GM12872 (cell line): ENCODE measurements around the gene IGSF23.

ENCODE experiments used
- TF ChIP-seq, protein P1 (sequence below): IDR thresholded peaks from 3 replicates; pipeline ENCODE4 v1.5.1; 2011; ENCODE audit warnings: low read depth, mild to moderate bottlenecking, low read length, moderate library complexity; ENCODE audit not compliant: insufficient read depth

Gene IGSF23

DNA sequence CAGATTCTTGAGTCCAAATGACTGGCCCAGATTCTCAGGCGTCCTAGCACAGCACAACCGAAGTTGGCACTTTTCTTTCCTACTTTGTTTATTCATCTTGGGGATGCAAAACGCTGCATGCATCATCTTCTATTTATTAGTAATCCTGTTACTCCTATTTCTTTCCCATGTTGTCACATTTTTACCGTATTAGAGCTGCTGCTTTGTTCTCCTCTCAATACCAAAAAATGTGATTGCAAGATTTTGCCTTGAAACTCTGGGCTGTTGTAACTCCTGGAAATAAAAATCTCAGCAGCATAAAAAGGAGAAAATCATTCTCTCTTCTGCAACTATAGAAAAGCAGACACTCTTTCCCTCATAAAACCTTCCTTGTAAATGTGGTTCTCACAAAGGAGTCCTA, 12.9 kb upstream of the IGSF23 start:
- TF ChIP-seq, protein P1, sequence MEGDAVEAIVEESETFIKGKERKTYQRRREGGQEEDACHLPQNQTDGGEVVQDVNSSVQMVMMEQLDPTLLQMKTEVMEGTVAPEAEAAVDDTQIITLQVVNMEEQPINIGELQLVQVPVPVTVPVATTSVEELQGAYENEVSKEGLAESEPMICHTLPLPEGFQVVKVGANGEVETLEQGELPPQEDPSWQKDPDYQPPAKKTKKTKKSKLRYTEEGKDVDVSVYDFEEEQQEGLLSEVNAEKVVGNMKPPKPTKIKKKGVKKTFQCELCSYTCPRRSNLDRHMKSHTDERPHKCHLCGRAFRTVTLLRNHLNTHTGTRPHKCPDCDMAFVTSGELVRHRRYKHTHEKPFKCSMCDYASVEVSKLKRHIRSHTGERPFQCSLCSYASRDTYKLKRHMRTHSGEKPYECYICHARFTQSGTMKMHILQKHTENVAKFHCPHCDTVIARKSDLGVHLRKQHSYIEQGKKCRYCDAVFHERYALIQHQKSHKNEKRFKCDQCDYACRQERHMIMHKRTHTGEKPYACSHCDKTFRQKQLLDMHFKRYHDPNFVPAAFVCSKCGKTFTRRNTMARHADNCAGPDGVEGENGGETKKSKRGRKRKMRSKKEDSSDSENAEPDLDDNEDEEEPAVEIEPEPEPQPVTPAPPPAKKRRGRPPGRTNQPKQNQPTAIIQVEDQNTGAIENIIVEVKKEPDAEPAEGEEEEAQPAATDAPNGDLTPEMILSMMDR, result no peak

DNA sequence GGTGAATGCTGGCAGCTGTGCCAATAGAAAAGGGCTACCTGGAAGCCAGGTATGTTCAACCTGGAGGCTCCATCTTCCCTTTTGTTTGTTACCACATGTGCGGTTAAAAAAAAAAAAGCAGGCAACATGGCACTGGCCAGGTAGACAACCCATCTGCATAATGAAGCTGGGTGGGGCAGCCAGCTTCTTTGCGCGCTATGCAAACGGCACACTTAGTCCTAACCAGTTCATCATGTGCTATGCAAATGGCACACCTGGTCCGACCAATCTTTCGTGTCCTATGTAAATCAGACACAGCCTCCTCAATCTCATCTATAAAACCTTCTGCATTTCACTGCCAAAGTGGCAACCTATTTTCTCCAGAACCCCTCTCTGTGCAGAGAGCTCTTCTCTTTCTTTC, 11.3 kb upstream of the IGSF23 start:
- TF ChIP-seq, protein P1, result no peak

DNA sequence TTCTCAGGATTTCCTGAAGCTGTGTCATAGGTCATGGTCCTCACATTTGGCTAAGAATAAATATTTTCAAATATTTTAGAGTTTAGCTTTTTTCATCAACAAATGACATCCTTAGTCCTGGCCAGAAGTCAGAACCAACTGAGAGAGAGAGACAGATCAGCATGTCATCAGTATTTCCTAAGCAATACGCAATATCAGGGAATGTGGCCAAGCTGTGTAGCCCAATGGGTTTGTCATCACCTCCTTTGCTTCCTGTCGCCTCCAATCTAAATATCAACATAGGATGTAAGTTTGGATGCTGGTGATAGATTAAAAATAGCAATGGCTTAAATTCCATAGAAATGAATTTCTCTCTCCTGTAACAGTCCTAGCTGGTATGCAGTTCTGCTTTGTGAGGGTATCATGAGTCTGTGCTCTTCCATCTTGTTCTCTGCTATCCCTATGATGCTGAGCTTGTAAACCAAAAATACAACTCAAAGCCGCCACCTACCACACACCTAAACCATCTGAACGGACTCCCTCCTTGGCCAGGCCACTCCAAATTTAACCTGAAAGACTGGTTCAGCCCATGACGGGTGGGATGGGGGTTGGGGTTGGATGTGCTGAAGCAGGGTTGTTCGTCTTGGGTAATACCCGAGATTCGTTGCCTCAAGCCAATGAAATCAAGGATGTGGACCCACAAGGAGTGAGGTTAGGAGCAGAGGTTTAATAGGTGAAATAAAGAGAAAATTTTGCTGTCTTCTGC, 10.0 kb upstream of the IGSF23 start:
- TF ChIP-seq, protein P1, result no peak

DNA sequence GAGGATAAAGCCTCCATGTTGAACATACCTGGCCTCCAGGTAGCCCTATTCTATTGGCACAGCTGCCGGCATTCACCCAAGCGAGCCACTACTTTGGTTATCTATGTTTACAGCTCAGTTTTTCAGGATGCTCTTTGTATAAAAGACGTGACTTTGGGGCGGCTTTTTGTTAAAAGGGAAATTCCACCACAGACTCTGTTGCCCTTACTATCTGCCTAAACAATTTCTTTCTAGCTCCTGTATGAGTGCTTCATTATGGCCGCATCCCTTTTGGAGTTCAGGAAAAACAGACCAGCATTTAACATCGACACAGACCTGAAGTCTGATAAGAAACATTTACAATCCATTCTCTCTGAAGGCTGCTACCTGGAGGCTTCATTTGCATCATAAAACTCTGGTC, 9.1 kb upstream of the IGSF23 start:
- TF ChIP-seq, protein P1, result no peak

DNA sequence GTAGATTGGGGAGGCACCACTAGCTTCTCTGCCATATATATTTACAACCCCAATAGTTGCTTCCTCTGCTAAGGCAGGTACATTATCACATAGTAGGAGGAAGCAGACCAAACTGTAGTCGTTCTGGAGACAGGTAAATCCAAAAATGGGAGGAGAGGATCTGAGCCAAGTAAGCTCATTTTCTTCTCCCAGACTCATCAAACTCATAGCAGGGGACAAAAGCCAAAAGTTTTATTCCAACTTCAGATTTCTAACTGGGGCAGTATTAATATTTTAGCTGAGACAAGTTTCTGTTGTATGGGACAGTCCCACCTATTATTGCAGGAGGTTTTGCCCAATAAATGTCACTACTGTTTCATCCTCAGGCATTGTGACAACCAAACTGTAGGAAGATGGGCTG, 7.8 kb upstream of the IGSF23 start:
- TF ChIP-seq, protein P1, result no peak

DNA sequence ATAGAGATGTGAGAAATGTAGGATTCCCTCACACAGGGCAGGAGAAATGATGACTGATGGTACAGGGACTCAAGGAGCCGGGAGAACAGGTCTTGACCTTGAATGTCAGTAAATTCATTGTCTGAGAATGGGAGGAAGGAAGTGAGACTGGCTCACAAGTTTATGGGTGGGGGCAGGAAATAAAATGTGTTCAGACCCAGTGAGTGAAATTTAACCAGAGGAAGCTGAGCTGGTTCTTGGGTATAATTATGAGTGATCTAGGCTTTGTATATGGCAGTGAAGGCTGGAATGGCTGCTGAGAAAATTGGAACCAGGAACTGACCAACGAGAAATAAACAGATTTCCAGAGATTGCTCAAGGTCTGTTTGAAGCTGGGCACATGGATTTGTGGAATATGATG, 6.3 kb upstream of the IGSF23 start:
- TF ChIP-seq, protein P1, result no peak

DNA sequence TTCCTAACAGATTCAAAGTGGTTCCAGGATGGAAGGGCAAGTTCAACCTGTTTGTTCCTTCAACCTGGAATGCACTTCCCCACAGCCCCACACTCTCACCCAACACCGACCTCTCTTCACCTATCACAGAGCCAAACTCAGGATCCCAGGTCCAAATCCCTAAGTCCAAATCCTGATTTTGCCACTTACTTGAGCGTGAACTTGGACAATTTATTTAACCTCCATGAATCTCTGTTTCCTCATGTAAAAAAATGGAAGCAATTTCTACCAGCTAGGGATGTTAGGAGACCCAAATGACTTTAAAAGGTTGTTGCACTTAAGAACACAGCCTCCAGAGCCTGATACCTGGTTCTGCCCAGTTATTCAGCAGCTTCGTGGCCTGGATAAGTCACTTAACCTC, 5.4 kb upstream of the IGSF23 start:
- TF ChIP-seq, protein P1, result no peak
